ENCODE measurements around the gene SLC22A7.
A peak's percentile ranks its signal among the peaks of the same experiment; 100 is the strongest.
"Not testable (repeated sequence)": the region's sequence is repeated elsewhere in the genome, so short reads cannot be mapped to it uniquely, and the experiment has no call there.

Gene SLC22A7

GRCh38 chr6:43299338-43300293 lies 1.6 kb downstream of the SLC22A7 start:
- no peak for DNase-seq (ENCODE audit: low read depth, low spot score)

- no peak for DNase-seq (ENCODE audit: low read depth, low spot score)
Observed at GRCh38 chr6:43301081-43301870, 3.2 kb downstream of the SLC22A7 start.

GRCh38 chr6:43302126-43302525 lies 4.1 kb downstream of the SLC22A7 start:
- no peak for DNase-seq (ENCODE audit: low read depth, low spot score)

GRCh38 chr6:43303006-43303405 lies 4.9 kb downstream of the SLC22A7 start:
- not testable (repeated sequence) for DNase-seq (ENCODE audit: low read depth, low spot score)

- no peak for DNase-seq (ENCODE audit: low read depth, low spot score)
Observed at GRCh38 chr6:43303751-43304331, 5.8 kb downstream of the SLC22A7 start.

- no peak for DNase-seq (ENCODE audit: low read depth, low spot score)
Observed at GRCh38 chr6:43304361-43304760, 6.3 kb downstream of the SLC22A7 start.

GRCh38 chr6:43304882-43305281 lies 6.8 kb downstream of the SLC22A7 start:
- DNase-seq (ENCODE audit: low read depth, low spot score) = no peak

- DNase-seq (ENCODE audit: low read depth, low spot score) = no peak
Observed at GRCh38 chr6:43306086-43306485, 8.0 kb downstream of the SLC22A7 start.

- DNase-seq (ENCODE audit: low read depth, low spot score) = no peak
Observed at GRCh38 chr6:43307451-43308100, 9.5 kb downstream of the SLC22A7 start.

GRCh38 chr6:43308101-43308989 lies 10.3 kb downstream of the SLC22A7 start, which contains the start of gene CRIP3:
TSS of gene CRIP3 (minus strand) at chr6:43308826. CDS start at chr6:43308792, 34 bp downstream.
- peak; percentile 59 for DNase-seq (ENCODE audit: low read depth, low spot score)

- no peak for DNase-seq (ENCODE audit: low read depth, low spot score)
Observed at GRCh38 chr6:43308990-43309477, 11.0 kb downstream of the SLC22A7 start.

- no peak for DNase-seq (ENCODE audit: low read depth, low spot score)
Observed at GRCh38 chr6:43310134-43310533, 12.1 kb downstream of the SLC22A7 start.

- no peak for DNase-seq (ENCODE audit: low read depth, low spot score)
Observed at GRCh38 chr6:43310624-43311023, 12.6 kb downstream of the SLC22A7 start.

GRCh38 chr6:43311666-43312065 lies 13.6 kb downstream of the SLC22A7 start:
- no peak for DNase-seq (ENCODE audit: low read depth, low spot score)

GRCh38 chr6:43313813-43314212 lies 15.8 kb downstream of the SLC22A7 start:
- no peak for DNase-seq (ENCODE audit: low read depth, low spot score)

GRCh38 chr6:43318011-43318410 lies 20.0 kb downstream of the SLC22A7 start:
- DNase-seq (ENCODE audit: low read depth, low spot score) = no peak

- DNase-seq (ENCODE audit: low read depth, low spot score) = no peak
Observed at GRCh38 chr6:43325876-43326275, 27.8 kb downstream of the SLC22A7 start.

GRCh38 chr6:43328528-43328927 lies 30.5 kb downstream of the SLC22A7 start:
- no peak for DNase-seq (ENCODE audit: low read depth, low spot score)

GRCh38 chr6:43331470-43331869 lies 33.4 kb downstream of the SLC22A7 start:
- DNase-seq (ENCODE audit: low read depth, low spot score) = no peak

- no peak for DNase-seq (ENCODE audit: low read depth, low spot score)
Observed at GRCh38 chr6:43331891-43332290, 33.8 kb downstream of the SLC22A7 start.
